BLaER1 (cell line): ENCODE measurements around the gene TCEA3.
A peak's percentile ranks its signal among the peaks of the same experiment; 100 is the strongest.

Source experiments
- H3K27ac ChIP-seq: shearing (Covaris generic); formaldehyde crosslinking; 2 replicates; pipeline ENCODE4 v1.8.1; 2022
- H3K27me3 ChIP-seq: shearing (Covaris generic); formaldehyde crosslinking; 2 replicates; pipeline ENCODE4 v1.8.1; 2022
- H3K36me3 ChIP-seq: shearing (Covaris generic); formaldehyde crosslinking; 2 replicates; pipeline ENCODE4 v1.8.1; 2022
- H3K4me1 ChIP-seq: shearing (Covaris generic); formaldehyde crosslinking; 2 replicates; pipeline ENCODE4 v1.8.1; 2022
- H3K4me2 ChIP-seq: shearing (Covaris generic); formaldehyde crosslinking; 2 replicates; pipeline ENCODE4 v1.8.1; 2022
- H3K4me3 ChIP-seq: shearing (Covaris generic); formaldehyde crosslinking; 2 replicates; pipeline ENCODE4 v1.8.1; 2022
- H3K9ac ChIP-seq: shearing (Covaris generic); formaldehyde crosslinking; 2 replicates; pipeline ENCODE4 v1.8.1; 2022
- H3K9me3 ChIP-seq: shearing (Covaris generic); formaldehyde crosslinking; 2 replicates; pipeline ENCODE4 v1.8.1; 2022
- H4K20me1 ChIP-seq: shearing (Covaris generic); formaldehyde crosslinking; 2 replicates; pipeline ENCODE4 v1.8.1; 2022
- Cebpa-rat ChIP-seq: shearing (Covaris generic); IDR thresholded peaks from 2 replicates; pipeline ENCODE4 v1.8.1; 2022

The TCEA3 gene

DNA sequence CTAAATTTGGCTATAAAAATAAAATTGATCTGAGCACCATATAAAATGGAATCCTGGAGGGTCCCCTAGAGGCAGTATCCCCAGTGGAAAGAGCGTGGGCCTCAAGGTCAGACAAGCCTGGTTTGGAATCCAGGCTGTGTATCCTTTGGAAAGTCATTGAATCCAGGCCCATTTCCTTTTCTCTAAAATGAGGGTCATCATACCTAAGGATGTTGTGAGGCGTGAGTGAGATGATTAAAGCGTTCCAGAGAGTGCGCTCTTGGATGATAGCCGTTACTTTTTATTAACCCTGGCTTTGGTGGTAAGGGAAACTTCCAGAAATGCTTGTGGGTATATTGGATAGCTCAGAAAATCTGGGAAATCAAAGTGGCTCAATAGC is 54.2 kb downstream of the TCEA3 start:
- Histone ChIP-seq H3K36me3 (peaks cover 24% of the 10 kb centered on the region), H4K20me1 (no peaks in the 10 kb centered on the region), H3K27ac (peak overlapping the region; percentile 92), H3K9ac (peak overlapping the region; percentile 89), H3K27me3 (no peaks in the 10 kb centered on the region), H3K4me1 (peaks cover 64% of the 10 kb centered on the region), H3K4me3 (peak overlapping the region; percentile 83), H3K4me2 (peak overlapping the region; percentile 97), H3K9me3 (peaks cover 20% of the 10 kb centered on the region)
- TF ChIP-seq Cebpa-rat = no peak

DNA sequence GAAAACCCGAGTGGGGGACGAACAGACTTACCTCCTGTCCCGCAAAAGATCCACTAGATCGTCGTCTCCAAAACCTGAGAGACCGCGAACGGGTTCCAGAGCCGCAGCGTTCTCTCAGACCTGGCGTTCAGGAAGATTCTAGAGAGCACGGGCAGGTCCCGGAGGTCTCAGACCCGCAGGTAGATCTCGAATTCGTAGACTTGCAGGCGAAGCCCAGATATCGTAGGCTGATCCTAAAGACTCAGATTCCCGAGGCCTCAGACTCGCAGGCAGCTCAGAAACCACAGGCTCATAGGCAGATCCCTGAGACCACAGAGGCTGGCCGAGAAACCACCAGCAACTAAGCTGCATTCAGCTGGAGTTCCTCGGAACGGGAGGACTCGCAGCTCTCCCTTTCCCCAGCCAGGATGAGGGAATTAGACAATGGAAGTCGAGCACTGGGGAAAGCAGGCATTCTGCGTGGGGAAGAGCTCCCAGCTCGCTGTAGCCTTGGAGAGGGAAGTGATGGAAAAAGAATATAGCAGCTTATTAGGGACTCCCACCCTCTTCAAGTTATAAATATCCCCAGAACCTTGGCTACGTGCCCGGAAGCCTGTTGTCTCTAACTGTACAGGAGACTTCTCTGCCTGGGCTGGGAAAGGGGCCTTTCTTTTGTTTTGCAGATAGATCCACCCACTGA is 55.1 kb downstream of the TCEA3 start, which contains the start of gene ZNF436:
Gene ZNF436 (minus strand): TSS at position 502 of the 679 bp plus-strand sequence. CDS start 1,831 bp downstream, outside the sequence.
- Histone ChIP-seq H3K27ac (peak within 1 kb of the TSS; percentile 92), H4K20me1 (no peaks in the 10 kb centered on the region), H3K9me3 (peaks cover 28% of the 10 kb centered on the region), H3K27me3 (no peaks in the 10 kb centered on the region), H3K4me3 (peak within 1 kb of the TSS; percentile 83), H3K9ac (peak within 1 kb of the TSS; percentile 89), H3K4me1 (peaks cover 62% of the 10 kb centered on the region), H3K36me3 (peaks cover 32% of the 10 kb centered on the region), H3K4me2 (peak within 1 kb of the TSS; percentile 97)
- no peak for TF ChIP-seq Cebpa-rat

DNA sequence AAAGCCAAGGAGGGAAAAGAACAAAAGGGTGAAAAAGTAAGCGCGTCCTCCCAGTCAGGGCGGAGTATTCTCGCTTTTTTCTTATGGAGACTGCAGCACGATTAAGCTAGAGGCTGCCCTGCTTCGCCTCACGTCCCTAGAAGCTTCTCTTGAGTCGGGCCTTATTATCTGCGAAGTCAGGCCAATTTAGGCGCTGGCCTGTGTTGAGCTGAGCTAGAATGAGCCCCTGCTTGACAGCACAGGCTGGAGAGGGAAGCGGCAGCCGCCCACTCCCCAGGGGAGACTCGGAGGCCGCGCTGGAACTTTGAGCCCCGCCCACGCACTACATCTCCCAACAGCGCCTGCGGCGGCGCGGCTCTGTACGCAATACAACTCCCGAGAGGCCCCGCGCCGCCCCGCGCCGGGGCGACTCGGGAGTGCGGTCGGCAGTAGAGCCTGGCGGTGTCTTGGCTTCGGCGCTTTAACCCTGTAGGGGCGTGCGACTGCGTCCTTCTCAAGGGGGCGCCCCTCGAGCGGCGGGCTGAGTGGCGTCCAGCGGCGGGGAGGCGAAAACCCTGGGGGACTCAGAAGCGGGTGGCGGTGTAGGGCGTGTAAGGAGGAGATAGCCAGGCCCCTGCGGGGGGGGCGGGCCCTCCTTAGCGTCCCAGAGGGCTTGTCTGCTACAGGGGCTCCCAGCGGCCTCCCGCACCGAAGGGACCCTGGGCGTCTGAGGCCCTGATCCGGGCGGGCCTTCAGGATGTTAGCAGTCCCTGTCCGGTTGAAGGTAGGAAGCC is 55.8 kb downstream of the TCEA3 start:
- Histone ChIP-seq H3K9ac (peak overlapping the region; percentile 89), H3K4me2 (peak overlapping the region; percentile 97), H3K4me3 (peak overlapping the region; percentile 83), H4K20me1 (no peaks in the 10 kb centered on the region), H3K27me3 (no peaks in the 10 kb centered on the region), H3K9me3 (peaks cover 36% of the 10 kb centered on the region), H3K4me1 (peaks cover 55% of the 10 kb centered on the region), H3K27ac (peak overlapping the region; percentile 92), H3K36me3 (peaks cover 39% of the 10 kb centered on the region)
- peak; percentile 71; the same call in 1 of the 2 replicates for TF ChIP-seq Cebpa-rat

DNA sequence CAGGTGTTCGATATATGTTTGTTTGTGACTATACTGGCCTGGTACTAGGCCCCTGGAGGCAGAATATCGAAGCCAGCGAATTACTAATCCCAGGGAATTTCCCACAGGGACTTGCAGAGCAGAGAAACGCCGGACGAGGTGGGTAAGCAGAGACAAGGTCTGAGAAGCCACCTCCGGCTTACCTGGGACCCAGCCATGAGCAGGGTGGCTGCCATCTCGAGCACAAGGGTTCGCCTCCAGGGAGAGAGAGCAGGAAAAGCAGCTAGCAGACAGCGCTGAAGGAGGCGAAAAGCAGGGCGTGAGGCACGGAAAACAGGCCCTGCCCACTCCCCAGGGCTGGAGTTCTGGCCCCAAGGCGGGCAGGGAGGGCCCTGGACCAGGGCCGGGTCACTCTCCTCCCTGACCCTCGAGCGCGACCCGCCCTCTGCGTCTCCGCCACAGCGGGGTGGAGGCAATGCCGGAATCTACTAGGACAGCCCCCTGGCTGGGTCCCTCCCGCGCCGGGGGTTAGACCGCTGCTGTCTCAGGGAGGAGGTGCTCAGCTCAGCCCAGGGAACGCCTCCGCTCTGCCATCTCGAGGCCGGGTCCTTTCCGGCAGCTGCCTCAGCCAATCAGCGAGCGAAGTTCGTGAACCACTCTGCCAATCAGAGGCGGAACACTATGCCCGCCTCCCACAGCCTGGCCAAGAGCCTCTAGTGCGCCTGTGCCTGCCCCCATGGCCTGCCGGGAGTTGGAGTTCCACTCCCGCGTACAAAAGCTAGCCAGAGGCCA is 56.6 kb downstream of the TCEA3 start:
- H3K4me1 ChIP-seq = peaks cover 47% of the 10 kb centered on the region
- no peaks in the 10 kb centered on the region for H4K20me1 ChIP-seq
- peaks cover 47% of the 10 kb centered on the region for H3K36me3 ChIP-seq
- peak overlapping the region; percentile 83 for H3K4me3 ChIP-seq
- no peaks in the 10 kb centered on the region for H3K27me3 ChIP-seq
- H3K9ac ChIP-seq = peak overlapping the region; percentile 89
- H3K4me2 ChIP-seq = peak overlapping the region; percentile 97
- H3K9me3 ChIP-seq = peaks cover 43% of the 10 kb centered on the region
- peak overlapping the region; percentile 92 for H3K27ac ChIP-seq
- TF ChIP-seq Cebpa-rat = no peak

DNA sequence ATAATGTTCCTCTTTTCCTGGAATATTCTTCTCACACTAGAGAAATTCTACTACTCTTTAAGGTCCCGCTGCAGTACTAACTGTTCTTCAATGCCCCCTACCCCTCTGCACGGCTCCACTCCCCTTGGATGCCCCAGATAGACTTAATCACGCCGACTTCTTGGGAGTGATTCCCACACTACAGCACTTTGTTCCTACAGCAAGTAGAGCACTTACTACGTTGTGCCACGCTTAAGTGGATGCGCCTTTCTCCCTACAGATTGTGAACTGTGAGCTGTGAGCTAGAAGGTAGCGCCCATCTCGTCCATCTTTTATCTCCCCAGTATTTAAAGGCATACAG is 57.1 kb downstream of the TCEA3 start:
- H3K4me3 ChIP-seq = peak overlapping the region; percentile 83
- H3K36me3 ChIP-seq = peaks cover 53% of the 10 kb centered on the region
- H3K9me3 ChIP-seq = peaks cover 49% of the 10 kb centered on the region
- no peaks in the 10 kb centered on the region for H4K20me1 ChIP-seq
- H3K27me3 ChIP-seq = no peaks in the 10 kb centered on the region
- peaks cover 42% of the 10 kb centered on the region for H3K4me1 ChIP-seq
- TF ChIP-seq Cebpa-rat = no peak
- peak overlapping the region; percentile 92 for H3K27ac ChIP-seq
- H3K4me2 ChIP-seq = peak overlapping the region; percentile 97
- H3K9ac ChIP-seq = peak overlapping the region; percentile 89

DNA sequence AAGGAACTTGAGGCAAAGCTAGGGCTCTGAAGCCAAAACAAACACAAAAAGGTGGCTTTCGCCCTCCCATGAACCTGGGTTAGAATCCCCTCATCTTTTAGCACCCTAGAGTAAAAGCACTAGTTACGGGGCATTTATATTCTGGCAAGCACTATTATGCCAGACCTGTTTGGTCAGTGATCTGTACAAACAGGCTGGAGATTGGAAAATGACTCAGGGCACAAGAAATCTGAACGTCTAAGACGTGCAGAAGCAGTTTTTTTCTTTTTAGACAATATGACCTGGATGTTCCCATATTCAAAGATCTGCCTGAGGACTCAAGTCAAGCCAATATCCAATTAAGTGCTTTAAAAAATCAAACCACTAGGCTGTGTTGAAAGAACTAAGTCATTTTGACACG is 58.0 kb downstream of the TCEA3 start:
- Histone ChIP-seq H3K4me1 (peaks cover 34% of the 10 kb centered on the region), H3K36me3 (peaks cover 61% of the 10 kb centered on the region), H3K9me3 (peaks cover 57% of the 10 kb centered on the region), H4K20me1 (no peaks in the 10 kb centered on the region), H3K4me2 (0 out of 2 replicates have a peak overlapping the region, but pooled peaks have one; percentile 97), H3K27me3 (no peaks in the 10 kb centered on the region), H3K4me3 (0 out of 2 replicates have a peak overlapping the region, but pooled peaks have one; percentile 83), H3K27ac (no peak overlapping the region), H3K9ac (no peak overlapping the region)
- no peak for TF ChIP-seq Cebpa-rat

DNA sequence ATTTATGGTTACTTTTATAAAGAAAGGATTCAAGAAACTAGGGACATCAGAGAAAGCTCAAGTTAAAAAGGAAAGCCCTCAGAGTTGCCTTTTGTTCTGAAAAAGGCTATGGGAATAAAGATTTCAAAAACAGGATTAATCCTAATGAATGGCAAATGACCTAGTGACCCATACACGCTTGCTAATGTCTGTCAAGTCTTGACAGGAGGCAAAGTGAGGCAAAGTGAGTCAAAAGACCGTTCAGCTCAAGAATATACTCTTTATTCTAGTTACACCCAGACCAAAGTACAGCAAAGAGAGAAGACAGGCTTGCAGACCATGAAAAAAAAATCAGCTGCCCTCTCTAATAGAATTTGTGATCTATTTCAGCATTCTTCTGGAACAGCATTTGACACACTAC is 58.4 kb downstream of the TCEA3 start:
- H3K9ac ChIP-seq = no peak overlapping the region
- peaks cover 65% of the 10 kb centered on the region for H3K36me3 ChIP-seq
- peaks cover 29% of the 10 kb centered on the region for H3K4me1 ChIP-seq
- TF ChIP-seq Cebpa-rat = no peak
- H3K9me3 ChIP-seq = peaks cover 62% of the 10 kb centered on the region
- H4K20me1 ChIP-seq = no peaks in the 10 kb centered on the region
- H3K27me3 ChIP-seq = no peaks in the 10 kb centered on the region
- no peak overlapping the region for H3K4me2 ChIP-seq
- H3K4me3 ChIP-seq = 0 out of 2 replicates have a peak overlapping the region, but pooled peaks have one; percentile 38
- H3K27ac ChIP-seq = no peak overlapping the region

DNA sequence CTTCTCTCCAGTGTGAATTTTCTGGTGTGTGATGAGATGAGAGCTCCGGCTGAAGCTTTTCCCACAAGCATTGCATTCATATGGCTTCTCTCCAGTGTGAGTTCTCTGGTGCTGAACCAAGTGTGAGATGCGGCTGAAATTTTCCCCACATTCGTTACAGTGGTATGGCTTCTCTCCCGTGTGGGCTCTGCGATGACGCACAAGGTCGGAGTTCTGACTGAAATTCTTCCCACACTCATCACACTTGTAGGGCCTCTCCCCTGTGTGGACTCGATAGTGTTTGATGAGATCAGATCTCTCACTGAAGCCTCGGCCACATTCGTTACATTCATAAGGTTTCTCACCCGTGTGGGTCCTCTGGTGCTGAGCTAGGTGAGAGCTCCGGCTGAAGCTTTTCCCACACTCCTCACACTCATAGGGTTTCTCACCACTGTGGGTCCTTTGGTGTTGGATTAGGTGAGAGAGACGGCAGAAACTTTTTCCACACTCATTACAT is 62.3 kb downstream of the TCEA3 start:
- Histone ChIP-seq H3K9ac (no peak overlapping the region), H3K36me3 (peaks cover 100% of the 10 kb centered on the region), H4K20me1 (no peaks in the 10 kb centered on the region), H3K4me2 (no peak overlapping the region), H3K4me3 (peak overlapping the region; percentile 52), H3K27ac (no peak overlapping the region), H3K4me1 (peaks cover 9% of the 10 kb centered on the region), H3K27me3 (no peaks in the 10 kb centered on the region), H3K9me3 (peaks cover 100% of the 10 kb centered on the region)
- TF ChIP-seq Cebpa-rat = no peak

DNA sequence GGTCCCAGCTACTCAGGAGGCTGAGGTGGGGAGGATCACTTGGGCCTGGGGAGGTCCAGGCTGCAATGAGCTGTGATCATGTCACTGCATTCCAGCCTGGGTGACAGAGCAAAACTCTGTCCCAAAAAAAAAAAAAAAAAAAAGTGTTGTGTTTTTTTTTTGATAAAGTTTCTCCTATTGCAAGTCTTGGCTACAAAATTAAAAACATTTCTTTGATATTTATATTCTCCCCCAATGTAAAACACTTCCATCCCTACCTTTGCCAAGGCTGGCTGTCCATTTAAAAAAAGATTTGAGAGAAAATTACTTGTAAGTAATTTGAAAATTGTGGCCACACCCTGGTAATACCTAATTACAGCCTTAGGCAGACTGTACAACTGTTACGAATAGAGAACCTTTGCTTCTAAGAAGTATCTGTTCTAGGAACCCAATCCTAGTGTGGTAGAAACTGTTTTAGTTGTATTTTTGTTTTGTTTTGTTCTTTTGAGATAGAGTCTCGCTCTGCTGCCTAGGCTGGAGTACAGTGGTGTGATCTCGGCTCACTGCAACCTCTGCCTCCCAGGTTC is 66.2 kb downstream of the TCEA3 start:
- Histone ChIP-seq H3K27me3 (no peaks in the 10 kb centered on the region), H4K20me1 (no peaks in the 10 kb centered on the region)
- TF ChIP-seq Cebpa-rat = no peak

More for the DNA sequence above, 66.2 kb downstream of the TCEA3 start:
- Histone ChIP-seq H3K9me3 (peaks cover 82% of the 10 kb centered on the region), H3K4me1 (no peaks in the 10 kb centered on the region), H3K9ac (no peak overlapping the region), H3K4me2 (no peak overlapping the region), H3K36me3 (peaks cover 82% of the 10 kb centered on the region), H3K4me3 (peak overlapping the region; percentile 9; the same call in 1 of the 2 replicates), H3K27ac (no peak overlapping the region)
